Sigmoid colon (tissue), 7 donors: ENCODE data around the gene MAP1LC3B2. TPM values are rescaled to one million over a fixed set of nuclear protein-coding genes. Genes with fewer than 3 reads are reported as not detected.
"Not testable (repeated sequence)": the region's sequence is repeated elsewhere in the genome, so short reads cannot be mapped to it uniquely, and the experiment has no call there.

Experiments
- DNase-seq: peaks from one replicate; pipeline ENCODE4 v3.0.0-alpha.2; 2019
- H3K27ac ChIP-seq, 4 donors: fragments of 200-600 bp; sonication (generic); one replicate each; pipeline ENCODE4 v1.5.1; 2016 to 2019; ENCODE audit warnings: mild to moderate bottlenecking in 1 of 4
- H3K27me3 ChIP-seq, 3 donors: fragments of 200-600 bp; sonication (generic); one replicate each; pipeline ENCODE4 v1.5.1; 2019; ENCODE audit warnings: mild to moderate bottlenecking in 1 of 3
- H3K36me3 ChIP-seq, 4 donors: fragments of 200-600 bp; sonication (generic); one replicate each; pipeline ENCODE4 v1.5.1; 2016 to 2019
- H3K4me1 ChIP-seq, 4 donors: fragments of 200-600 bp; sonication (generic); one replicate each; pipeline ENCODE4 v1.5.1; 2017 to 2019
- H3K4me3 ChIP-seq, 4 donors: fragments of 200-600 bp; sonication (generic); one replicate each; pipeline ENCODE4 v1.5.1; 2017 to 2019; ENCODE audit warnings: mild to moderate bottlenecking in 2 of 4, moderate library complexity in 1 of 4
- H3K9me3 ChIP-seq, 4 donors: fragments of 200-600 bp in 3 of 4; sonication (generic) in 3 of 4; one replicate each; pipeline versions ENCODE4 v1.5.1 to v1.6.1; 2013 to 2019
- EP300 ChIP-seq, 4 donors: sonication (generic); formaldehyde crosslinking; IDR thresholded peaks; one replicate each; pipeline ENCODE4 v1.6.1; 2017; ENCODE audit warnings: antibody characterized with exemption in 4 of 4
- POLR2A ChIP-seq, 2 donors: fragments of 450-650 bp; IDR thresholded peaks; one replicate each; pipeline ENCODE4 v1.6.1; 2016; ENCODE audit warnings: antibody characterized with exemption in 2 of 2, mild to moderate bottlenecking in 2 of 2, moderate library complexity in 2 of 2
- POLR2AphosphoS5 ChIP-seq, 4 donors: sonication (generic); formaldehyde crosslinking; IDR thresholded peaks; one replicate each; pipeline ENCODE4 v1.6.1; 2017; ENCODE audit warnings: antibody characterized with exemption in 4 of 4
- WGBS, 2 donors: extraction: QIAGEN DNeasy Blood & Tissue Kit; methylation state at CpG; one replicate each; pipeline ENCODE4 v1.1.7; 2013; 5-methylcytosine and 5-hydroxymethylcytosine counted together
- intact Hi-C: fragments of 100-400 bp; cut with DNase I; formaldehyde crosslinking; loops from one replicate; pipeline ENCODE4 v1.15.1; 2023
- polyA plus RNA-seq, 3 donors: library from polyadenylated mRNA; stranded (reverse); fragments of 200-250 nt; gene quantifications; one replicate each; pipeline ENCODE4 v1.2.3, GENCODE V29; 2013
- total RNA-seq, 4 donors: library from RNA; depleted of rRNA; stranded (reverse); fragments of >200 nt; gene quantifications; one replicate each; pipeline ENCODE4 v1.1.0, GENCODE V29; 2016
- TF ChIP-seq, protein P1 (sequence below), 4 experiments: fragments of 450-650 bp in 3 of 4; fragments of 200-600 bp in 1 of 4; IDR thresholded peaks; one replicate each; pipeline ENCODE4 v1.5.1; 2016 to 2019; ENCODE audit warnings: antibody characterized with exemption in 4 of 4, mild to moderate bottlenecking in 3 of 4, moderate library complexity in 2 of 4
- donor health status: healthy with polysubstance abuse.
- donor health status: Bipolar disorder and iron deficiency.
- donor health status: healthy.

The MAP1LC3B2 gene
- total and polyA plus RNA-seq, 7 donors = 0.90 to 6.2 (median 2.9) TPM; not detected in 3

DNA sequence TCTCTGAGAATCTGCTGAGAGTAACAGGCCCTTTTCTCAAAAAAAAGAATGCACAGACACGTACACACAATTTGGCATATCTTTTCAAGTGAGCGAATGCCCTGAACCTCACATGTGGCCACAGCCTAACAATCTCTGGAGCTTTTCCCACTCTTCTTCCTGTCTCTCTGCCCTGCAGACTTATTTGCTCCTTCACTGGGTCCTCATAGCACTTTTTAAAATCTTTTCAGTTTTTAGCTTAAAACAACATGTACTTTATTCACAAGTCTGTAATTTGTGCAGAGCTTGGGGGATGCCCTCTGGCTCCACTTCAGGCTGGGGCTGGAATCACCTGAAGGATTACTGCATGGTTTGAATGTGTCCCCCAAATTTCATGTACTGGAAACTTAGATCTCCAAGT lies 9.0 kb downstream of the MAP1LC3B2 start:
- no peak for DNase-seq
- Histone ChIP-seq H3K4me1 (no peaks in the 10 kb centered on the region), H3K4me3 (no peak overlapping the region), H3K36me3 (no peaks in the 10 kb centered on the region), H3K9me3 (peaks cover 0 to 4% (median 0%) of the 10 kb centered on the region in 4 donors), H3K27me3 (no peaks in the 10 kb centered on the region), H3K27ac (no peak overlapping the region)
- no peak for TF ChIP-seq POLR2A (IDR thresholded peaks at IDR 0.05)
- TF ChIP-seq, protein P1, sequence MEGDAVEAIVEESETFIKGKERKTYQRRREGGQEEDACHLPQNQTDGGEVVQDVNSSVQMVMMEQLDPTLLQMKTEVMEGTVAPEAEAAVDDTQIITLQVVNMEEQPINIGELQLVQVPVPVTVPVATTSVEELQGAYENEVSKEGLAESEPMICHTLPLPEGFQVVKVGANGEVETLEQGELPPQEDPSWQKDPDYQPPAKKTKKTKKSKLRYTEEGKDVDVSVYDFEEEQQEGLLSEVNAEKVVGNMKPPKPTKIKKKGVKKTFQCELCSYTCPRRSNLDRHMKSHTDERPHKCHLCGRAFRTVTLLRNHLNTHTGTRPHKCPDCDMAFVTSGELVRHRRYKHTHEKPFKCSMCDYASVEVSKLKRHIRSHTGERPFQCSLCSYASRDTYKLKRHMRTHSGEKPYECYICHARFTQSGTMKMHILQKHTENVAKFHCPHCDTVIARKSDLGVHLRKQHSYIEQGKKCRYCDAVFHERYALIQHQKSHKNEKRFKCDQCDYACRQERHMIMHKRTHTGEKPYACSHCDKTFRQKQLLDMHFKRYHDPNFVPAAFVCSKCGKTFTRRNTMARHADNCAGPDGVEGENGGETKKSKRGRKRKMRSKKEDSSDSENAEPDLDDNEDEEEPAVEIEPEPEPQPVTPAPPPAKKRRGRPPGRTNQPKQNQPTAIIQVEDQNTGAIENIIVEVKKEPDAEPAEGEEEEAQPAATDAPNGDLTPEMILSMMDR (IDR thresholded peaks at IDR 0.05) = no peak
- TF ChIP-seq EP300 (IDR thresholded peaks at IDR 0.05) = no peak
- TF ChIP-seq POLR2AphosphoS5 (IDR thresholded peaks at IDR 0.05) = no peak
- 89 to 99% methylated on average over 2 of the region's 2 CpGs for WGBS, 2 donors
- intact Hi-C loops = no loop called here

DNA sequence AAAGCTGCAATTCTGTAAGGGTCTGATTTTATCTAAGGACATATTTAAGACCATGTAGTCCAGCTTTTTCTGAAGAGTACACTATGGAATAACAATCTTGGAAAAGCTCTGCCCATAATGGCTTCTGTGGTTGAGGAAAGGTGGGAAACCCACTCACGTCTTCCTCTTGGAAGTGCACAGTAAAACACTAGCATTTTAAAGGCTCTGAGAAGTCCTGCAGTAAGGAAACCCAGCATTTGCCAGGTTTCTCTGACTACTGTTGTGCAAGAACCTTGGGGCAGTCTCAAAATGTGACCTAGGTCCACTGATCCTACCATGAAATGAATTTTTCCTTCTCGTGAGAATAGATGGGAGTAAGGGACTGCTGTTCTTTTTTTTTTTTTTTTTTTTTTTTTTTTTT lies 11.9 kb downstream of the MAP1LC3B2 start:
- no peak for DNase-seq
- Histone ChIP-seq H3K36me3 (no peaks in the 10 kb centered on the region), H3K27me3 (no peaks in the 10 kb centered on the region), H3K9me3 (no peaks in the 10 kb centered on the region), H3K4me1 (no peaks in the 10 kb centered on the region), H3K27ac (no peak overlapping the region), H3K4me3 (no peak overlapping the region)
- intact Hi-C loops = no loop called here
- WGBS, 2 donors = 94 to 95% methylated on average over 2 of the region's 2 CpGs
- TF ChIP-seq EP300 (IDR thresholded peaks at IDR 0.05) (no peak), POLR2AphosphoS5 (IDR thresholded peaks at IDR 0.05) (no peak), POLR2A (IDR thresholded peaks at IDR 0.05) (no peak)
- TF ChIP-seq, protein P1 (IDR thresholded peaks at IDR 0.05) = no peak

DNA sequence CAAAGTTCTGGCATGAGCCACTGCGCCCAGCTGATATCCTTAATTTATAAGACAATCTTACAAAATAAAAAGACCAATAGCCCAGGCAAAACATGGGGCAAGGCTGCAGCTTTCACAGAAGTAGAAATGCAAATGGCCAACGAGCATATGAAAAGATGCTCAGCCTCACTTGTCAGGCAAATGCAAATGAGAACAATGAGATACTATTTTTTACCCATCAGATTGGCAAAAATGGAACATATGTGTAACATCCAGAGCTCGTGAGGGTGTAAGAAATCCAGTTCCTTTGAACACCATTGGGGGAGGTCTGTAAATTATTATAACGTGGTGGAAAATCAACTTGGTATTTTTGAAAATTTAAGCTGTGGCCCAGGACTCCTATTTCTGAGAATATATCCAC lies 14.6 kb downstream of the MAP1LC3B2 start:
- no peaks in the 10 kb centered on the region for H3K27me3 ChIP-seq
- no peak overlapping the region for H3K4me3 ChIP-seq
- TF ChIP-seq POLR2AphosphoS5 (IDR thresholded peaks at IDR 0.05) (no peak), POLR2A (IDR thresholded peaks at IDR 0.05) (no peak), EP300 (IDR thresholded peaks at IDR 0.05) (no peak)
- TF ChIP-seq, protein P1 (IDR thresholded peaks at IDR 0.05) = no peak
- intact Hi-C loops = no loop called here
- H3K27ac ChIP-seq = no peak overlapping the region
- no peaks in the 10 kb centered on the region for H3K36me3 ChIP-seq
- no peaks in the 10 kb centered on the region for H3K4me1 ChIP-seq
- H3K9me3 ChIP-seq = no peaks in the 10 kb centered on the region
- 86 to 92% methylated on average over 4 of the region's 4 CpGs for WGBS, 2 donors
- no peak for DNase-seq

DNA sequence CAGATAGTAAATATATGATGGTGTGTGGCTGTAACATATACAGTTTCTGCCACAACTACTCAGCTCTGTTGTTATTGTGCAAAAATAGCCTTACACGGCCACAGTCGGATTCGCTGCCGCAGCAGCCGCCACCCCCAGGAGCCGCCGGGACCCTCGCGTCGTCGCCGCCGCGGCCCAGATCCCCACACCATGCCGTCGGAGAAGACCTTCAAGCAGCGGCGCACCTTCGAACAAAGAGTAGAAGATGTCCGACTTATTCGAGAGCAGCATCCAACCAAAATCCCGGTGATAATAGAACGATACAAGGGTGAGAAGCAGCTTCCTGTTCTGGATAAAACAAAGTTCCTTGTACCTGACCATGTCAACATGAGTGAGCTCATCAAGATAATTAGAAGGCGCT lies 16.6 kb downstream of the MAP1LC3B2 start:
- 95 to 96% methylated on average over 24 of the region's 24 CpGs for WGBS, 2 donors
- H3K4me1 ChIP-seq, DNase-seq, H3K27me3 ChIP-seq, H3K4me3 ChIP-seq, intact Hi-C loops, H3K27ac ChIP-seq, H3K36me3 ChIP-seq, H3K9me3 ChIP-seq: not testable (repeated sequence)

DNA sequence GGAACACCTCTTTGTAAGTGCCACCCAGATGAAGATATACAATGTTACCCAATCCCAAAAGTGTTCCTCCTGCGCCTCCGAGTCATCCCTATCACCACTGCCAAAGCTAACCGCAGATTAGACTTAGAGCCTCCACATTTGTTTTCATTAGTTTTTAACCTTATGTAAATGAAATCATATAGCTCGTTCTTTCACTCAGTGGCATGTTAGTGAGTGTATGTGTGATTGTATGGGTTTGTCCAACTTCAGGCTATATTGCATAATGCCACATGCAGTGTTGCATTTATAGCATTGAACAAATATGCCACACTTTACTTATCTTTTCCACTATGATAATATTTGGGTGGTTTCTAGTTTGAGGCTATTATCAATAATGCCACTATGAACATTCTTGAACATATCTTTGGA lies 18.0 kb downstream of the MAP1LC3B2 start:
- DNase-seq = no peak
- Histone ChIP-seq H3K9me3 (no peaks in the 10 kb centered on the region), H3K4me3 (no peak overlapping the region), H3K4me1 (no peaks in the 10 kb centered on the region), H3K27me3 (no peaks in the 10 kb centered on the region), H3K27ac (no peak overlapping the region), H3K36me3 (no peaks in the 10 kb centered on the region)
- TF ChIP-seq, protein P1 (IDR thresholded peaks at IDR 0.05) = no peak
- TF ChIP-seq POLR2AphosphoS5 (IDR thresholded peaks at IDR 0.05) (no peak), POLR2A (IDR thresholded peaks at IDR 0.05) (no peak), EP300 (IDR thresholded peaks at IDR 0.05) (no peak)
- 94 to 98% methylated on average over 4 of the region's 4 CpGs for WGBS, 2 donors
- intact Hi-C loops = no loop called here
